DMS 273 (cell line): ENCODE results near the gene ZNF362.

Source experiments
- DNase-seq: peaks from one replicate; lab custom pipeline; 2025; ENCODE audit not compliant: unreplicated experiment; lab: John Stamatoyannopoulos, UW

ZNF362 gene

DNA sequence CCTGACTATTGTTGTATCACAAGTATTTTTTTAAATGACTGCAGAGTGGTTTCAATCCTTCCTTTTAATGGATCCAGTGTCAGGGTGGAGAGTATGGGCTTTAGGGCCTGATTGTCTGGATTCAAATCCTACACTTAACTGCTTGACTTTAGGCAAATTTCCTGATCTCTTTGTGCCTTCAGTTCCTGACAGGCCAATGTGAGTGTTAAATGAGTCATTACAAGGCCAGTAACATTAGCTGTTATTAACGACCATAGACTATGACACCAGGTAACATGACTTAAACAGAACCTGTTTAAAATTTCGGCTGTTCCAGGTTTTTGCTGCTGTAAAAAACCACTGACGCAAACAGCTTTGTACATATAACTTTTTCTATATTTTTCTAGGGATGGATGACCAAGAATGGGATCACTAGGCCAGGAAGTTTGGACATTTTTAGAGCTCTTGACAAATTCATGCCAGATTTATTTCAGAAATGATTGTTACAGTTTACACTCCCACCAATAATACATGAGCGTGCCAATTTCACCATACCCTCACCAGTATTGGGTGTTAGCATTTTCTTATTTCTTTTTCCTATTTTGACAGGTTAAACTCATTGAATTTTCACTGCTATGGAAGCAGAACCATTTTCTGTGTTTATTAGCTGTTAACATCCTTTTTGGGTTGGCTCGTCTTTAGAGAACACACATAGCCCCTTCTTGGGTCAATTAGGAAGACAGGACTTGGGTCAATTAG lies 11.3 kb downstream of the ZNF362 start:
- no peak for DNase-seq

- DNase-seq = no peak
Measured at GRCh38 chr1:33268457-33268856, 12.2 kb downstream of the ZNF362 start.

- no peak for DNase-seq
Measured at GRCh38 chr1:33268927-33269610, 12.8 kb downstream of the ZNF362 start.

GRCh38 chr1:33269621-33270020 lies 13.3 kb downstream of the ZNF362 start:
- no peak for DNase-seq

- DNase-seq = no peak
Measured at GRCh38 chr1:33270379-33270778, 14.1 kb downstream of the ZNF362 start.

GRCh38 chr1:33270808-33271465 lies 14.6 kb downstream of the ZNF362 start:
- DNase-seq = peak; percentile 51

DNA sequence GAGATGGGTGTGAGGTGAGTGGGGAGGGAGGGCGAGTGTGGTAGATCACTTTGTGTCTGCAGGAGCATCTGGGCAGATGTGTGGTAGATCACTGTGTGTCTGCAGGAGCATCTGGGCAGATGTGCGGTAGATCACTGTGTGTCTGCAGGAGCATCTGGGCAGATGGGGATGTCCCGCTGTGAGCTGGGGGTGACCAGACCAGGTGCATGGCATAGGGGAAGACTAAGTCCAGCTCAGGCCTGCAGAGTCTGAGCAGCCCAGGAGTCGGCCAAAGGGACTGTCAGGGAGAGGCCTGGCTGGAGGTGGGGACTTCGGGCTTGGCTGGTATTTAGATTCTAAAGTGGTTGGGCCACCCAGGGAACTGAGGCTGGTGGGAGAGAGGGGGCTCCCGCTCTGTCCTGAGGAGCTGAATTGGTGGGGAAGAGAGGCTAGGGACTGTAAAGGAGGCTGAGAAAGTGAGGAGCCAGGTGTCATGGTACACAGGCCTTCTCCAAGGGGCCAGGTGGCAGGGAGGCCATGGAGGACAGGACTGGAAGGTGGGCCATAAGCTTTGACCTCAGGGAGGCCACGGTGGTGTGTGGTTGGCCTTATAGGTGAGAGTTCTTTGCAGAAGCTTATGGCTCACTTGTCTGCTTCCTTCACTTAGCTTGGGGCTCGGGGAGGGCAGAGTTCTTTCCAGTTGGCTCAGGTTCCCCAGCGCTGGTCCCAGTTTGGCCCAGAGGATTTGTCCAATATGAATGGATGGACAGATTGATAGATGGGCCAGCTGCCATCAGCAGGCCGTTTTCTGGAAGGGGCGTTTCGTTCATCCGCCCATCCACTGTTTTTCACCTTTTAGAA lies 15.6 kb downstream of the ZNF362 start:
- no peak for DNase-seq

- DNase-seq = no peak
Measured at GRCh38 chr1:33272509-33272908, 16.2 kb downstream of the ZNF362 start.

- no peak for DNase-seq
Measured at GRCh38 chr1:33272930-33273329, 16.6 kb downstream of the ZNF362 start.

DNA sequence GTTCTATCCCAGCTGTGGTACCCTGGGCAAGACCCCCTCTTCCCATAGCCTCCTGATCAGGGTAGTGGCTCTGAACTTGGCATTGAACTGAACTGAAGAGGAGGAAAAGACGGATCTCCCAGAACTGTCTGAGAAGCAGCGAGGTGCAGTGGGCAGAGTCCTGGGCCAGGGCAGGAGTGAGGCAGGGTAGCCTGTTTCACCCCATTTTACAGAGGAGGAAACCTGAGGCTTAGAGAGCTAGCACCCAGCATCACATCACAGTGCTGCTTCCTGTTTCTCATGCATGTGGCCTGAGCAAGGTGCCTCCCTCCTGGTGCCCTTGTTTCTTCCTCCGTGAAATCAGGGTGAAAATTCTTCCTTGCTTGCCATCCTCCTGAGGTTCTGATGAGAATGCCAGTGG lies 17.1 kb downstream of the ZNF362 start:
- no peak for DNase-seq

DNA sequence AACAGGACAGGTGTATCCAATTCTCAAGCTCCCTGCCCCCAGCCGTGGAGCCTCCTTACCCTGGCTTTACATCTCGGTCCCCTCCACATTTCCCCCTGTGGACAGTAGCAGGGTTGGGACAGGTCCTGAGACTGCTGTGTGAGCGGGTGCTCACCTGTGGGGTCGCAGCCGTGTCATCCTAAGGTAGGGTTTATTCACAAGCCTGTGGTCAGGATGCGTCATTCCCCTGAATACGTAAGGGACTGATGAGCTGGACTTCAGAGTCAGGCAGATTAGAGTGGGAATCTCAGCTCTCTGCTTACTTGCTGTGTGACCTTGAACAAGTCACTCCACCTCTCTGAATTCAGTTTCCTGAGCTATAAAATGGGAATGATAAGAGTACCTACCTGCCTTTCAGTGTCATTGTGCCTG lies 17.7 kb downstream of the ZNF362 start:
- no peak for DNase-seq

GRCh38 chr1:33274446-33274845 lies 18.2 kb downstream of the ZNF362 start:
- no peak for DNase-seq

DNA sequence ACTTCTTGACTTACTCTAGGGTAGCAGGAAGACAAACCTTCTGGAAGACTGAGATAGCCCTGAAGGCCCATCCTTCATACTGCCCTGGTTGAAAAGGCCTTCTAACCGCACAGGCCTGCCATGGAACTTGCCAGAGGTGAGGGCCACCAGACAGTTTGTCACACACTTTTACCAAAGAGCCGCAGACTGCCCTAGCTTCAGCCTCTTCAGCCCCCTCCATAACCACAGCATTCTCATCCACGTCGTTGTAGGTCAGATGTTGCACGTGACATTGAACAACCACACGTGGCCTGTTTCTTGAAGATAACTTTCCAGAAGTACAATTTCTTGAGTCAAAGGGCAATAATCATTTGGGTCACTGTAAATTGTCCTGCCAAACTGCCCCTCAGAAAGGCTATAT lies 18.9 kb downstream of the ZNF362 start:
- DNase-seq = no peak

- no peak for DNase-seq
Measured at GRCh38 chr1:33275706-33276572, 19.6 kb downstream of the ZNF362 start.

DNA sequence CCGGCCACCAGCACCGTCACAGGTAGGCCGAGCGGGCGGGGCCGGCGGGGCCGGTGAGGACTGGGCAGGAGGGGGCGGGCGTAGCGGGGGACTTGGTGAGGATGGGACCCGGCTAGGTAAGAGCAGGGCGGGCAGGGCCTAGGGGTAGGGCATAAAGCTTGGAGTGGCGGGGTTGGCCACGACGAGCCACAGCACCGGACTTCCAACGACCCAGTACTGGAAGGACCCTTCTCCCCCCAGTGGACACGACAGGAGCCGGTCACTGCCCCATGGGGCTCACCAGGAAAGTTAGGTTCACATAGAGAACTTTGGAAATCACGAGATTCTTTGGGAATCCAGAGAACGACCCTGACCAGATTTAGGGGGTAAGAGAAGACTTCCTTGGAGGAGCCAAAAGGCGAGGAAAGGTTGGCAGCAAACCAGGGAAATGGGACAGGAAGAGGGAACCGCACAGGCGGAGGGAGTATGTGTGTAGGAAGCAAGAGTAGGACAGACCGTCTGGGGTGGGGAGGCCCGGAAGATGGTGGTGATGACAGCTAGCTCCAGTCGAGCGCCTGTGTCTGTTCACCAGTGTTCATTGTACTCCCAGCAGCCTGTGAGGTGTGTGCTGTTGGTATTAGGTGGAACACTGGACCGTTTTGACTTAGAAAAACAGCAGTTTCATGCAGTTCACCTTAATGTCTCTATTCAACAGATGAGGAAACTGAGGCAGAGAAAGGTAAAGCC lies 20.4 kb downstream of the ZNF362 start:
- DNase-seq = no peak

GRCh38 chr1:33277488-33278084 lies 21.3 kb downstream of the ZNF362 start:
- no peak for DNase-seq

DNA sequence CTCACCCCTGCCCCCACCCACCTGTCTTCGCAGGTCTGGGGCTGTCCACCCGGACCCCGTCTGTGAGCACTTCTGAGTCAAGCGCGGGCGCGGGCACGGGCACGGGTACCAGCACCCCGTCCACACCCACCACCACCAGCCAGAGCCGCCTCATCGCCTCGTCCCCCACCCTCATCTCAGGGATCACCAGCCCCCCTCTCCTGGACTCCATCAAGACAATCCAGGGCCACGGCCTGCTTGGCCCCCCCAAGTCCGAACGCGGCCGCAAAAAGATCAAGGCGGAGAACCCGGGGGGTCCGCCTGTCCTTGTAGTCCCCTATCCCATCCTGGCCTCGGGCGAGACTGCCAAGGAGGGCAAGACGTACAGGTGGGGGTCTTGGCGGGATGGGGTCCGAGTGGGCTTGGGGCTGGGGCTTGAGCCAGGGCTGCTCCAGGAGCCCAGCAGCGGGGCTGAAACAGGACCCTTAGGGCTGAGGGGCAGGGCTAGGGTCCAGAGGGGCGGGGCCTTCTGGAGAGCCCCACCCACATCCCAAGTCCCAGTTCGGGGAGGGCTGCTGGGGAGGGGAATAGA lies 23.9 kb downstream of the ZNF362 start:
- DNase-seq = no peak

DNA sequence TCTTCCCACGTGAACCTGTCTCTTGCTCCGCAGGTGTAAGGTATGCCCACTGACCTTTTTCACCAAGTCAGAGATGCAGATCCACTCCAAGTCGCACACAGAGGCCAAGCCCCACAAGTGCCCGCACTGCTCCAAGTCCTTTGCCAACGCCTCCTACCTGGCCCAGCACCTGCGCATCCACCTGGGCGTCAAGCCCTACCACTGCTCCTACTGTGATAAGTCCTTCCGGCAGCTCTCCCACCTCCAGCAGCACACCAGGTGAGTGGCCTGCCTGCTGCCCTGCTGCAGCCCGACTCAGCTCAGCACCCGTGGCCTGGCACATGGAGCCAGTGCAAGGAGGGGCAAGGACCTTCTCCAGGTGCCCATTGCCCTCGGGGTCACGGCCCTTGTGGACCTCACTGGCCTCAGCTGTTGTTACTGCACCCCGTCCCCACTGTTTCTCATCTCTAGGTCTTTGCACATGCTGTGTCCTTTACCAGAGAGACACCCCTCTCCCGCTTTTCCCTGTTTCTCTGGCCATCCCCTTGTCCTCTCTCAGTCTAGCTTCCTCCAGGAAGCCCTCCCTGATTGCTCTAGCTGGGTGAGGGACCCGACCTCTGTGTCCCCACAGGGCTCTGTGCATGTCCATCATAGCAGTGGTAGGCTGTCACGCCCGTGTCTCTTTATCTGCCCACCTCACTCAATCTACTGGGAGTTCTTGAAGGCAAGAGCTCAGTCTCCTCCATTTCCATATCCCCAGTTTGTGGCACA lies 25.4 kb downstream of the ZNF362 start:
- no peak for DNase-seq
